Inflammatory macrophage treated with lipopolysaccharide for 1 hour (primary cell): Measurements from ENCODE around the gene STRIP1.
A peak's percentile ranks its signal among the peaks of the same experiment; 100 is the strongest.

ENCODE experiments used
- DNase-seq, 2 donors: peaks; one replicate each; pipeline ENCODE4 v3.0.0-alpha.2; 2020 to 2022

Gene STRIP1

GRCh38 chr1:110098222-110099026, 64.0 kb downstream of the STRIP1 start:
- no peak for DNase-seq

GRCh38 chr1:110100335-110100734, 65.9 kb downstream of the STRIP1 start:
- no peak for DNase-seq

- DNase-seq, result peak; percentile 7 to 20
These were observed 67.7 kb downstream of the STRIP1 start for GRCh38 chr1:110102081-110102480.
